ENCODE measurements around the gene FRMD3.

The FRMD3 gene

DNA sequence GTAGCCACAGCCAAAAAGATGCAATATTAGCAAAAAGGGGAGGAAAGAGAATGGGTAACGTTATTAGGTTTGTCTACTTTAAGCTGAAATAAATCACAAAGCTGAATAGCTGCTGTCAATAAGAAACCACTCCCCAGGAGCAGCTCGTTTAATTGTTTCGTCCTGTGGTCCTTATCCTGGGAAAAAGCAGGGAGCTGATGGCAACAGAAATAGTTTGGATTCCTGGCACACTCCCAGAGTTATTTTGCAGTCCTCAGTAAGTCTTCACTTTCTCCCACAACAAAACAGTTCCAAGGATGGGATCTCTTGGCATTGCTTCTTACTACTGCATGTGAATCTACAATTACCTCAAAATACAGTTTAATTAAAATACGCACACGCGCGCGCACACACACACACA lies 28.8 kb downstream of the FRMD3 start:
- no peak for TF ChIP-seq CTCF (IDR thresholded peaks at IDR 0.05; ENCODE audit: low read depth, low read length)

DNA sequence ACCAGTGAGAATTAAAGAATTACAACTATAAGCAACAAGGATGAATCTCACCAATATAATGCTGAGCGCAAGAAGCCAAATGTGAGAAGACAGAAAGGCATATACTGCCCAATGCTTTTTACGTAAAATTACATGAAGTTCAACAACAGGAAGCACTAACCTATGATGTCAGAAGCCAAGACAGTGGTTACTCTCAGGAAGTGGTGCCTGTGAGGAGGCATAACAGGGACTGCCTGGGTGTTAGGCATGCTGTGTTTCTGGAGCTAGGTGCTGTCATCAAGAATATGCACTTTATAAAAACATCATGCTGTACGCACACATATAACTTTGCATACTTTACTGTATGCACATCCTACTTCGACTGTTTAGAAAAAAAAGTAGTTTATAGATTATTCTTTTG lies 30.1 kb downstream of the FRMD3 start:
- no peak overlapping the region for H3K4me3 ChIP-seq (ENCODE audit: low read depth, low read length)
- no peak for TF ChIP-seq CTCF (IDR thresholded peaks at IDR 0.05; ENCODE audit: low read depth, low read length)

More for the DNA sequence above, 28.8 kb downstream of the FRMD3 start:
- no peak overlapping the region for H3K4me3 ChIP-seq (ENCODE audit: low read depth, low read length)

GRCh38 chr9:83505282-83505681 lies 32.9 kb downstream of the FRMD3 start:
- H3K4me3 ChIP-seq (ENCODE audit: low read depth, low read length): no peak overlapping the region
- TF ChIP-seq CTCF (IDR thresholded peaks at IDR 0.05; ENCODE audit: low read depth, low read length): no peak

GRCh38 chr9:83503866-83504265 lies 34.3 kb downstream of the FRMD3 start:
- TF ChIP-seq CTCF (IDR thresholded peaks at IDR 0.05; ENCODE audit: low read depth, low read length): no peak

GRCh38 chr9:83501565-83501964 lies 36.6 kb downstream of the FRMD3 start:
- H3K4me3 ChIP-seq (ENCODE audit: low read depth, low read length): no peak overlapping the region
- no peak for TF ChIP-seq CTCF (IDR thresholded peaks at IDR 0.05; ENCODE audit: low read depth, low read length)

More at GRCh38 chr9:83503866-83504265, 34.3 kb downstream of the FRMD3 start:
- H3K4me3 ChIP-seq (ENCODE audit: low read depth, low read length): no peak overlapping the region

DNA sequence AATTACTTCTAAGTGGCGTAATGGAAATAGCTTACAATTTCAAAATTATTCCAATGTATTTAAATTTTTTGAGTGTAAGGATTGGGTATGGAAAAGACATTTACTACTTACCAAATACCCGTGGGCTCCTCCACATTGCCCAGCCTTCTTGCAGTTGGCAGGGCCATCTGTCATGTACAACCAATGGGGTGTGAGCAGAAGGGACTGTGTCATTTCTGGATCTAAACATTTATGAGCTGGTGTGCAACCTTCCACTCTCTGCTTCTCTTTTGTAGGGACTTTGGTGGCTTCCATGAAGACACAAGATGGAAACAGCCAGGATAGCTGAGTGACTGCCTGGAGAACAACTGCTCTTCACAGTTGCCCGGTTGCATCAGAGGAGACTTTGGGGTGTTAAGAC lies 40.8 kb downstream of the FRMD3 start:
- no peak overlapping the region for H3K4me3 ChIP-seq (ENCODE audit: low read depth, low read length)
- TF ChIP-seq CTCF (IDR thresholded peaks at IDR 0.05; ENCODE audit: low read depth, low read length): no peak

- no peak for TF ChIP-seq CTCF (IDR thresholded peaks at IDR 0.05; ENCODE audit: low read depth, low read length)
- H3K4me3 ChIP-seq (ENCODE audit: low read depth, low read length): no peak overlapping the region
Measured at GRCh38 chr9:83491995-83492394, 46.2 kb downstream of the FRMD3 start.

Data from WI38 (cell line).